ENCODE results near the gene SH3PXD2B. TPM values are rescaled to one million over a fixed set of nuclear protein-coding genes. Genes with fewer than 3 reads are reported as not detected.

Gene SH3PXD2B
- total and polyA plus RNA-seq, 2 of the 4 experiments (the other 2 are of a cell fraction): 8.2 to 14.4 TPM

- peaks cover 45 to 77% of the 10 kb centered on the region in 2 experiments for H3K79me1 ChIP-seq (ENCODE audit: low read depth in 1 of 2, low read length in 2 of 2)
- no peak overlapping the region for H2BK120ac ChIP-seq (ENCODE audit: low read depth, low read length)
- H3K4me3 ChIP-seq (ENCODE audit: insufficient read depth, low read depth, low read length): no peak overlapping the region
- H3K4me1 ChIP-seq (ENCODE audit: control insufficient read depth, insufficient read depth, low read length): peaks cover 24% of the 10 kb centered on the region; the same call in 1 of the 2 replicates
- no peak overlapping the region for H3K4me2 ChIP-seq (ENCODE audit: low read depth, low read length)
- ATAC-seq (ENCODE audit: low read depth) (no peak), DNase-seq (no peak)
- POLR2A ChIA-PET (ENCODE audit: unreplicated experiment): no interaction called here
- H3K18ac ChIP-seq (ENCODE audit: low read depth, low read length): no peak overlapping the region
- dilution Hi-C loops (cut with HindIII; ENCODE audit: low sequenced_read_pairs, unreplicated experiment): no loop called here
- H3K14ac ChIP-seq (replicated peaks; ENCODE audit: low read depth, low read length): no peak overlapping the region
- TF ChIP-seq FOS (IDR thresholded peaks at IDR 0.05; ENCODE audit: low read depth, low read length) (no peak), SMC3 (IDR thresholded peaks at IDR 0.05; ENCODE audit: low read depth, low read length) (no peak), ELK1 (IDR thresholded peaks at IDR 0.05; ENCODE audit: borderline replicate concordance, low read depth, low read length) (no peak)
- peaks cover 25% of the 10 kb centered on the region; the same call in 1 of the 2 replicates for H3K9me1 ChIP-seq (ENCODE audit: insufficient read depth, low read length)
- no peak overlapping the region for H2BK5ac ChIP-seq (ENCODE audit: low read depth, low read length, poor library complexity, severe bottlenecking)
- CTCF ChIA-PET: no interaction called here
- H2AFZ ChIP-seq (replicated peaks; ENCODE audit: low read length, poor library complexity): no peak overlapping the region
- WGBS, 2 experiments (ENCODE audit: extremely low coverage in 2 of 2, insufficient read length in 1 of 2): no CpG with 5 or more reads among the region's 2 CpGs
- intact Hi-C loops (cut with micrococcal nuclease): no loop called here
- no peak overlapping the region for H4K5ac ChIP-seq (ENCODE audit: low read depth, low read length)
- no peak overlapping the region for H2AK5ac ChIP-seq (ENCODE audit: low read depth, low read length)
- no TSS peak for BruUV-seq (replicated peaks)
- H3K36me3 ChIP-seq (ENCODE audit: control insufficient read depth, insufficient read depth, low read length): peaks cover 6% of the 10 kb centered on the region
- no peak overlapping the region for H2BK20ac ChIP-seq (ENCODE audit: low read depth, low read length)
- H3K9ac ChIP-seq (ENCODE audit: low read depth, low read length): no peak overlapping the region
- H4K8ac ChIP-seq (ENCODE audit: low read depth in 2 of 2, low read length in 2 of 2): no peak overlapping the region
- H4K20me1 ChIP-seq (ENCODE audit: insufficient read depth, low read length): peaks cover 59% of the 10 kb centered on the region
- H3K4ac ChIP-seq (ENCODE audit: low read depth, low read length): no peak overlapping the region
- H3K23ac ChIP-seq (ENCODE audit: low read depth, low read length): no peak overlapping the region
- no peak overlapping the region for H3K56ac ChIP-seq (ENCODE audit: extremely low read depth, insufficient read depth, low read length)
- no peak overlapping the region for H4K91ac ChIP-seq (ENCODE audit: insufficient read depth, low read depth, low read length)
- H2AK9ac ChIP-seq (replicated peaks; ENCODE audit: low read depth, low read length, poor library complexity): no peak overlapping the region
- H3K27me3 ChIP-seq (ENCODE audit: control insufficient read depth, insufficient read depth, low read length): no peaks in the 10 kb centered on the region
- no peaks in the 10 kb centered on the region for H3K9me3 ChIP-seq (ENCODE audit: control insufficient read depth, insufficient read depth, low read length)
- in situ Hi-C loops (cut with MboI; ENCODE audit: low sequenced_read_pairs): no loop called here
- H2BK15ac ChIP-seq (ENCODE audit: low read depth, low read length): no peak overlapping the region
- H3K27ac ChIP-seq (ENCODE audit: insufficient read depth, low read length): no peak overlapping the region
Measured at GRCh38 chr5:172430354-172430753, 24.0 kb downstream of the SH3PXD2B start.

Measured in IMR-90 (cell line).